Peyer's patch (tissue), 4 donors: ENCODE measurements around the gene LMBR1. TPM values are rescaled to one million over a fixed set of nuclear protein-coding genes. Genes with fewer than 3 reads are reported as not detected.
A peak's percentile ranks its signal among the peaks of the same experiment; 100 is the strongest.
"Not testable (repeated sequence)": the region's sequence is repeated elsewhere in the genome, so short reads cannot be mapped to it uniquely, and the experiment has no call there.

Experiments
- DNase-seq, 3 donors: peaks; one replicate each; pipeline ENCODE4 v3.0.0-alpha.2; 2017 to 2019
- H3K27ac ChIP-seq, 4 donors: fragments of 200-600 bp; sonication (generic); one replicate each; pipeline ENCODE4 v1.5.1; 2016 to 2019
- H3K27me3 ChIP-seq, 2 donors: fragments of 200-600 bp; sonication (generic); one replicate each; pipeline ENCODE4 v1.5.1; 2019
- H3K36me3 ChIP-seq, 3 donors: fragments of 200-600 bp; sonication (generic); one replicate each; pipeline ENCODE4 v1.5.1; 2016 to 2019
- H3K4me1 ChIP-seq, 4 donors: fragments of 200-600 bp; sonication (generic); one replicate each; pipeline ENCODE4 v1.5.1; 2016 to 2019
- H3K4me3 ChIP-seq, 4 donors: fragments of 200-600 bp; sonication (generic); 1 replicate in 3 of 4; 2 replicates in 1 of 4; pipeline ENCODE4 v1.5.1; 2016 to 2019; ENCODE audit warnings: mild to moderate bottlenecking in 1 of 4
- H3K9me3 ChIP-seq, 4 donors: fragments of 200-600 bp; sonication (generic); one replicate each; pipeline ENCODE4 v1.5.1; 2016 to 2019; ENCODE audit warnings: mild to moderate bottlenecking in 1 of 4
- CTCF ChIP-seq, 6 experiments: fragments of 450-650 bp in 4 of 6; fragments of 200-600 bp in 2 of 6; sonication (generic) in 1 of 6; IDR thresholded peaks; one replicate each; pipeline ENCODE4 v1.5.1; 2017 to 2019; ENCODE audit warnings: antibody characterized with exemption in 6 of 6, mild to moderate bottlenecking in 3 of 6, moderate library complexity in 1 of 6
- POLR2A ChIP-seq, 2 donors: fragments of 450-650 bp; IDR thresholded peaks; one replicate each; pipeline ENCODE4 v1.5.1; 2017; ENCODE audit warnings: antibody characterized with exemption in 2 of 2, mild to moderate bottlenecking in 2 of 2, moderate library complexity in 2 of 2
- total RNA-seq, 4 donors: library from RNA; depleted of rRNA; stranded (reverse); fragments of >200 nt; gene quantifications; one replicate each; pipeline ENCODE4 v1.1.0, GENCODE V29; 2016

LMBR1 gene, protein sequence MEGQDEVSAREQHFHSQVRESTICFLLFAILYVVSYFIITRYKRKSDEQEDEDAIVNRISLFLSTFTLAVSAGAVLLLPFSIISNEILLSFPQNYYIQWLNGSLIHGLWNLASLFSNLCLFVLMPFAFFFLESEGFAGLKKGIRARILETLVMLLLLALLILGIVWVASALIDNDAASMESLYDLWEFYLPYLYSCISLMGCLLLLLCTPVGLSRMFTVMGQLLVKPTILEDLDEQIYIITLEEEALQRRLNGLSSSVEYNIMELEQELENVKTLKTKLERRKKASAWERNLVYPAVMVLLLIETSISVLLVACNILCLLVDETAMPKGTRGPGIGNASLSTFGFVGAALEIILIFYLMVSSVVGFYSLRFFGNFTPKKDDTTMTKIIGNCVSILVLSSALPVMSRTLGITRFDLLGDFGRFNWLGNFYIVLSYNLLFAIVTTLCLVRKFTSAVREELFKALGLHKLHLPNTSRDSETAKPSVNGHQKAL
- total RNA-seq = 10 to 100 TPM; 30.5 to 69.3 (median 62.8) TPM

- TF ChIP-seq POLR2A (IDR thresholded peaks at IDR 0.05) = peak; percentile 70 to 71
- peak; percentile 54 to 93 (median 76) for TF ChIP-seq CTCF (IDR thresholded peaks at IDR 0.05)
- Histone ChIP-seq H3K4me1 (peaks cover 0 to 13% (median 4%) of the 10 kb centered on the region in 4 donors), H3K27me3 (no peaks in the 10 kb centered on the region), H3K4me3 (peak within 1 kb of the TSS; percentile 72 to 99 (median 82)), H3K36me3 (no peaks in the 10 kb centered on the region), H3K9me3 (no peaks in the 10 kb centered on the region), H3K27ac (peak within 1 kb of the TSS; percentile 92 to 99 (median 98))
- DNase-seq = peak; percentile 92 to 99 (median 98)
Observed at GRCh38 chr7:156892821-156893706, at the start of gene LMBR1. Gene LMBR1 (minus strand): TSS chr7:156893183. CDS start chr7:156892993, 190 bp downstream.

DNA sequence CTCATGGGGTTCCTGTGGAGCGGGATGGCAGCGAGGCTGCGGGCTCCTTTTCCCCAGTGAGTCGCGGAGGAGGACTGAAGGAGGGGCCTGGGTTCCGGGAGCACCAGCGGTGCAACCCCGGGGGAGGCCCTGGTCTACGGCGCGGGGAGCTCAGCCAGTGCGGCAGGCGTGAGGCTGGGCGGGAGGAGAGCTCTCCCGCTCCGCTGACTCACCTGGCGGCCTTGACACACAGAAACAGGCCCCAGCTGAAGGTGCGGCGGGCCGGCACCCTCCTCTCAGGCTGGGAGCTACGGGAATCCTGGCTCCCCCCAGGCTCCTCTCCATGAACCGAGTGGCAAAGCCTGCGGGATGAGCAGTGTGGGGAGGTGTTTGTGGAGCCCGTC is 49.7 kb upstream of the LMBR1 start:
- Histone ChIP-seq H3K27me3 (peaks cover 0 to 11% of the 10 kb centered on the region in 2 donors), H3K9me3 (no peaks in the 10 kb centered on the region), H3K4me3 (no peak overlapping the region), H3K27ac (no peak overlapping the region), H3K36me3 (no peaks in the 10 kb centered on the region), H3K4me1 (no peaks in the 10 kb centered on the region)
- DNase-seq = no peak
- TF ChIP-seq POLR2A (IDR thresholded peaks at IDR 0.05) (no peak), CTCF (IDR thresholded peaks at IDR 0.05) (no peak)

- no peak overlapping the region for H3K27ac ChIP-seq
- no peaks in the 10 kb centered on the region for H3K9me3 ChIP-seq
- peaks cover 0 to 11% of the 10 kb centered on the region in 2 donors for H3K27me3 ChIP-seq
- DNase-seq = peak in 1 of 3 donors; percentile 37
- no peaks in the 10 kb centered on the region for H3K4me1 ChIP-seq
- H3K36me3 ChIP-seq = no peaks in the 10 kb centered on the region
- H3K4me3 ChIP-seq = no peak overlapping the region
- TF ChIP-seq CTCF (IDR thresholded peaks at IDR 0.05) (no peak), POLR2A (IDR thresholded peaks at IDR 0.05) (no peak)
Observed at GRCh38 chr7:156941393-156942182, 48.6 kb upstream of the LMBR1 start.

GRCh38 chr7:156940421-156941122 is 47.6 kb upstream of the LMBR1 start:
- peak in 1 of 3 donors; percentile 21 for DNase-seq
- no peak overlapping the region for H3K27ac ChIP-seq
- TF ChIP-seq CTCF (IDR thresholded peaks at IDR 0.05) (no peak), POLR2A (IDR thresholded peaks at IDR 0.05) (no peak)
- H3K4me1 ChIP-seq = no peaks in the 10 kb centered on the region
- no peak overlapping the region for H3K4me3 ChIP-seq
- H3K36me3 ChIP-seq = no peaks in the 10 kb centered on the region
- no peaks in the 10 kb centered on the region for H3K9me3 ChIP-seq
- H3K27me3 ChIP-seq = peaks cover 0 to 11% of the 10 kb centered on the region in 2 donors

- not testable (repeated sequence) for H3K27me3 ChIP-seq, H3K4me1 ChIP-seq, H3K9me3 ChIP-seq, H3K27ac ChIP-seq, H3K36me3 ChIP-seq, DNase-seq, H3K4me3 ChIP-seq
Observed at GRCh38 chr7:156936766-156937165, 43.8 kb upstream of the LMBR1 start.
